SK-N-SH treated with all-trans-retinoic acid at 6 μM for 48 hours (cell line): ENCODE results near the gene ARAP2.

Experiments
- ATAC-seq: fragments of 200-7000 bp; cut with Tn5 transposase; 3 replicates; pipeline ENCODE4 v1.9.1; 2020; ENCODE audit warnings: mild to moderate bottlenecking, moderate library complexity
- ARNTL ChIP-seq: fragments of 450-650 bp; formaldehyde crosslinking; IDR thresholded peaks from 2 replicates; pipeline ENCODE4 v1.5.0; 2020; ENCODE audit warnings: low read depth, mild to moderate bottlenecking, moderate library complexity, borderline replicate concordance
- CREB5 ChIP-seq: fragments of 250-450 bp; sonication (Bioruptor Pico); IDR thresholded peaks from 2 replicates; pipeline ENCODE4 v1.5.1; 2020; ENCODE audit warnings: low read depth, mild to moderate bottlenecking, moderate library complexity
- CSRNP3 ChIP-seq: fragments of 250-450 bp; sonication (Bioruptor Pico); IDR thresholded peaks from 2 replicates; pipeline ENCODE4 v1.5.1; 2021; ENCODE audit warnings: mild to moderate bottlenecking, moderate library complexity
- ESRRG ChIP-seq: fragments of 250-450 bp; sonication (Bioruptor Pico); IDR thresholded peaks from 2 replicates; pipeline ENCODE4 v1.6.1; 2021; ENCODE audit warnings: mild to moderate bottlenecking
- GLIS3 ChIP-seq: fragments of 250-450 bp; sonication (Bioruptor Pico); IDR thresholded peaks from 2 replicates; pipeline ENCODE4 v1.5.0; 2020; ENCODE audit warnings: mild to moderate bottlenecking, moderate library complexity
- ISL1 ChIP-seq: fragments of 250-450 bp; sonication (Bioruptor Pico); IDR thresholded peaks from 2 replicates; pipeline ENCODE4 v2.1.2; 2022; ENCODE audit warnings: mild to moderate bottlenecking, moderate library complexity
- OSR1 ChIP-seq: fragments of 250-450 bp; sonication (Bioruptor Pico); IDR thresholded peaks from 2 replicates; pipeline ENCODE4 v1.8.0; 2022; ENCODE audit warnings: moderate library complexity, mild to moderate bottlenecking, inconsistent platforms
- PATZ1 ChIP-seq: fragments of 250-450 bp; sonication (Bioruptor Pico); IDR thresholded peaks from 2 replicates; pipeline ENCODE4 v1.8.0; 2020; ENCODE audit warnings: mild to moderate bottlenecking, moderate library complexity, borderline replicate concordance
- POU6F1 ChIP-seq: fragments of 250-450 bp; sonication (Bioruptor Pico); IDR thresholded peaks from 2 replicates; pipeline ENCODE4 v1.8.0; 2021; ENCODE audit warnings: low read depth, mild to moderate bottlenecking, moderate library complexity, borderline replicate concordance
- PPARA ChIP-seq: fragments of 250-450 bp; sonication (Bioruptor Pico); IDR thresholded peaks from 2 replicates; pipeline ENCODE4 v1.5.0; 2020; ENCODE audit warnings: mild to moderate bottlenecking, borderline replicate concordance
- RARB ChIP-seq: fragments of 250-450 bp; sonication (Bioruptor Pico); IDR thresholded peaks from 2 replicates; pipeline ENCODE4 v1.8.0; 2021; ENCODE audit warnings: mild to moderate bottlenecking, moderate library complexity
- SNAI2 ChIP-seq: fragments of 250-450 bp; sonication (Bioruptor Pico); IDR thresholded peaks from 2 replicates; pipeline ENCODE4 v1.5.0; 2020; ENCODE audit warnings: mild to moderate bottlenecking, moderate library complexity
- TCF4 ChIP-seq: fragments of 250-450 bp; sonication (Bioruptor Pico); IDR thresholded peaks from 2 replicates; pipeline ENCODE4 v1.8.0; 2021; ENCODE audit warnings: mild to moderate bottlenecking, moderate library complexity, borderline replicate concordance
- TOX ChIP-seq: fragments of 250-450 bp; sonication (Bioruptor Pico); IDR thresholded peaks from 2 replicates; pipeline ENCODE4 v1.8.0; 2021; ENCODE audit warnings: mild to moderate bottlenecking, moderate library complexity, borderline replicate concordance
- TSHZ2 ChIP-seq: fragments of 250-450 bp; sonication (Bioruptor Pico); IDR thresholded peaks from 2 replicates; pipeline ENCODE4 v1.5.0; 2020; ENCODE audit warnings: mild to moderate bottlenecking, moderate library complexity
- ZFP3 ChIP-seq: fragments of 250-450 bp; sonication (Bioruptor Pico); IDR thresholded peaks from 2 replicates; pipeline ENCODE4 v1.5.0; 2020; ENCODE audit warnings: mild to moderate bottlenecking, moderate library complexity
- ZFP30 ChIP-seq: fragments of 450-650 bp; formaldehyde crosslinking; IDR thresholded peaks from 2 replicates; pipeline ENCODE4 v1.5.0; 2022; ENCODE audit warnings: mild to moderate bottlenecking, moderate library complexity
- ZNF565 ChIP-seq: fragments of 450-650 bp; formaldehyde crosslinking; conservative IDR thresholded peaks from 2 replicates; pipeline ENCODE4 v1.5.0; 2020; ENCODE audit warnings: low read depth, mild to moderate bottlenecking, moderate library complexity
- ZNF70 ChIP-seq: fragments of 450-650 bp; formaldehyde crosslinking; IDR thresholded peaks from 2 replicates; pipeline ENCODE4 v1.5.0; 2020; ENCODE audit warnings: mild to moderate bottlenecking, moderate library complexity

The ARAP2 gene

GRCh38 chr4:36206012-36206411, 38.3 kb downstream of the ARAP2 start:
- no peak for ATAC-seq
- TF ChIP-seq ARNTL (CRISPR knock-in tag) (no peak), RARB (no peak), CREB5 (CRISPR knock-in tag) (no peak), CSRNP3 (CRISPR knock-in tag) (no peak), ZNF70 (CRISPR knock-in tag) (no peak), TOX (no peak), OSR1 (CRISPR knock-in tag) (no peak), SNAI2 (CRISPR knock-in tag) (no peak), PPARA (no peak), ZFP3 (CRISPR knock-in tag) (no peak)

GRCh38 chr4:36198861-36199260, 45.5 kb downstream of the ARAP2 start:
- ATAC-seq: no peak
- TF ChIP-seq ISL1 (CRISPR knock-in tag): no peak
- no peak for TF ChIP-seq ESRRG (CRISPR knock-in tag)
- TF ChIP-seq PATZ1 (CRISPR knock-in tag): no peak
- no peak for TF ChIP-seq ZFP3 (CRISPR knock-in tag)
- TF ChIP-seq, all 23 proteins: peak for 0

- no peak for ATAC-seq
- TF ChIP-seq PATZ1 (CRISPR knock-in tag) (no peak), ZNF565 (no peak), ZFP30 (CRISPR knock-in tag) (no peak), TCF4 (CRISPR knock-in tag) (no peak), CREB5 (CRISPR knock-in tag) (no peak), TOX (no peak), POU6F1 (no peak), ZNF70 (CRISPR knock-in tag) (no peak), TSHZ2 (no peak), OSR1 (CRISPR knock-in tag) (no peak), GLIS3 (CRISPR knock-in tag) (no peak), ISL1 (CRISPR knock-in tag) (no peak), PPARA (no peak)
Measured at GRCh38 chr4:36198068-36198808, 46.1 kb downstream of the ARAP2 start.
